NCI-H128 (cell line): ENCODE data around the gene COL18A1.
"Not testable (repeated sequence)": the region's sequence is repeated elsewhere in the genome, so short reads cannot be mapped to it uniquely, and the experiment has no call there.

Experiments used
- DNase-seq: peaks from one replicate; lab custom pipeline; 2025; ENCODE audit not compliant: unreplicated experiment; lab: John Stamatoyannopoulos, UW

Gene COL18A1

GRCh38 chr21:45404730-45405270, at the start of gene COL18A1:
TSS of gene COL18A1 (plus strand) at chr21:45405165. CDS start at chr21:45405231, 66 bp downstream.
- no peak for DNase-seq

- no peak for DNase-seq
Measured at GRCh38 chr21:45355573-45355972, 49.4 kb upstream of the COL18A1 start.

- DNase-seq: no peak
Measured at GRCh38 chr21:45356251-45356650, 48.7 kb upstream of the COL18A1 start.

GRCh38 chr21:45356653-45357435, 48.1 kb upstream of the COL18A1 start:
- no peak for DNase-seq

- no peak for DNase-seq
Measured at GRCh38 chr21:45357436-45358260, 47.3 kb upstream of the COL18A1 start.

GRCh38 chr21:45358261-45358670, 46.7 kb upstream of the COL18A1 start:
- DNase-seq: no peak

GRCh38 chr21:45358711-45359310, 46.2 kb upstream of the COL18A1 start:
- no peak for DNase-seq

GRCh38 chr21:45359451-45360217, 45.3 kb upstream of the COL18A1 start:
- DNase-seq: no peak

GRCh38 chr21:45361033-45361997, 43.6 kb upstream of the COL18A1 start:
- DNase-seq: no peak

GRCh38 chr21:45362077-45362747, 42.8 kb upstream of the COL18A1 start:
- DNase-seq: no peak

- DNase-seq: no peak
Measured at GRCh38 chr21:45362748-45363145, 42.2 kb upstream of the COL18A1 start.

- DNase-seq: not testable (repeated sequence)
Measured at GRCh38 chr21:45363272-45363671, 41.7 kb upstream of the COL18A1 start.

- DNase-seq: no peak
Measured at GRCh38 chr21:45363921-45364467, 41.0 kb upstream of the COL18A1 start.

GRCh38 chr21:45364468-45365185, 40.3 kb upstream of the COL18A1 start:
- no peak for DNase-seq

GRCh38 chr21:45365186-45365607, 39.8 kb upstream of the COL18A1 start:
- no peak for DNase-seq

- no peak for DNase-seq
Measured at GRCh38 chr21:45365608-45366241, 39.2 kb upstream of the COL18A1 start.

- DNase-seq: no peak
Measured at GRCh38 chr21:45366476-45366875, 38.5 kb upstream of the COL18A1 start.
